Inflammatory macrophage treated with lipopolysaccharide for 4 hours (primary cell): Measurements from ENCODE around the gene SLC9A9.
A peak's percentile ranks its signal among the peaks of the same experiment; 100 is the strongest.

Experiments used
- DNase-seq: peaks from one replicate; pipeline ENCODE4 v3.0.0-alpha.2; 2020

Gene SLC9A9

DNA sequence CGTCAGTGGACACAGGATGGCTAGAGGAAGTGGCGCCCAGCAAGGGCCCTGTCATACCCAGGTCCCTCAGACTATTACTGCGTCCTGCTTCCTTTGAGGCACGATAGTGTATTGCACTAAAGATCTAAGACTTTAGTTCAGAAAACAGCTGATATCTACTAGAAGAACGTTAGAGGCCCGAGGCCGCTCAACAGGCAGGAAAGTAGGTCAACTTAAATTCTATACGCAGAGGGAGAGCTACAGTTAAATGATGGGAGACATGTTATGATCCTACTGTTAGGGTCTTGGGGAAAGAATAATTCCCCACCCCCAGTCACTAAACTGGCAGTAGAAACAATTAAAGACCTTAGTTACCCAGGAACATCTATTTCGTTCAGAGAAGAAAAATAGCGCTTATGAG is 410.9 kb downstream of the SLC9A9 start:
- no peak for DNase-seq

DNA sequence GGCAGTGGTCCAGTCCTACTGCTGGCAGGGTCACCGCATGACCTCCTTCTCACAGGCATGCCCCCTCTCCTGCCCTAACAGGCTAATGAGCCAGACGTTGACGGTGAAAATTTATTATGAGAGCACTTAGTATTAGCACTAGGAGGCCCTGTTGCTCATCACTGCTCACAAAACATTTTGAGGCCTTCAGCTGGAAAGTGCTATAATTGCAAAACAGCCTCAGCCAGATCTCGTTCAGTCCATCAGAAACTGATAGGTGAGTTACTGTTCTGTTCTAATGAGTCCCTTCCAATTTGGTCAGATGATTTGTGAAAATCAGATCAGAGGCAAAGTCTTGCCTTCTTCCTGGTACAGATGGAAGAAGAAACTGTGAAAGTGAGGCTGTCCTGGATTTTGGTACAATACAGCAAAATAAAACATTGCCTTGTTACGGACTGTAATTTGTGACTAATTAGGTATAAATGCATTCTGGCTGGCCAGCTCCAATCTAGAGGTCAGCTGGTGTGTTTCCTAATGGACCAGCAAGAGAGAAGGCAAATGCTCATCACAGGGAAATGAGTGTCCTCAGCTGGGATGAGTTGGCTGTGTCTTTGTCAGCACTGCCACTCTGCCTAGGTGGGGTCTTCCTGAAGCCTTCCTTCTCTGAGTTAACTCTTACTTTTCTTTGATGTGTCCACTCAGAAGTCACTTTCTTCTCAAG is 411.9 kb downstream of the SLC9A9 start:
- DNase-seq = no peak

DNA sequence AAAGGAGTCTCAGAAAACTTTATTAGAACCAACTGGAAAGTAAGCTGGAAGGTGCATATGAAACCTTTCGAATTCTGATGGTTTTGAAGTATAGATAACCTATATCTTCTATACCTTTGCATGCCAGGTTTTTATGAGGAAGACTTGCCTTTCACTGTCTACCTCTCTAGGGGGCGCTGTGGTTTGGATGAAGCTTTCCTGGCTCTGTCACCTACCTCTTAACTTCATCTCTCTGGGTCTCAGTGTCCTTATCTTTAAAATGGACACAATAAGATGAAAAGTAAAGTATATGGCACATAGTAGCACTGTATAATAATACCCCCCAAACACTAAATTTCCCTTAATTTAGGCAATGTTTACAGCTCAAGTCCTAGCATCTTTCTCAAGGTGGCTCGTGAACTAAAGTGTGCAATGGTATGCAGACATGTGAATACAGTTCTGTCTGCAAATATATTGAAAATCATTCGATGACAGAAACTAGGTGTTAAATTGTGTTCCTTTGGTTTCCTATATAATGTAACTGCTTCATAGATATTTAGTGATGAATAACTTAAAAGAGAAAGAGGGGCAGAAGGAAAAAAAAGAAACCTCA is 414.4 kb downstream of the SLC9A9 start:
- peak; percentile 37 for DNase-seq

DNA sequence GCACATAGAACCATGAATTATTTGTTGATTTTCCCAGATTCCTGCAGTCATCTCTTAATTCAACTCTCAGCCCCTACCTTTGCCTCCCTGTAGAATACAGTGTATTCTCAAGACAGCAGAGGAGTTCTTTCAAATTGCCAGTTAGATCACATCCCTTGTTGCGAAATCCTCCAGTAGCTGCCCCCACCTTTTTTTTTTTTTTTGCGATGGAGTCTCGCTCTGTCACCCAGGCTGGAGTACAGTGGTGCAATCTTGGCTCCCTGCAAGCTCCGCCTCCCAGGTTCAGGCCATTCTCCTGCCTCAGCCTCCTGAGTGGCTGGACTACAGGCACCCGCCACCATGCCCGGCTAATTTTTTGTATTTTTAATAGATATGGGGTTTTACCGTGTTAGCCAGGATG is 417.0 kb downstream of the SLC9A9 start:
- peak; percentile 75 for DNase-seq

DNA sequence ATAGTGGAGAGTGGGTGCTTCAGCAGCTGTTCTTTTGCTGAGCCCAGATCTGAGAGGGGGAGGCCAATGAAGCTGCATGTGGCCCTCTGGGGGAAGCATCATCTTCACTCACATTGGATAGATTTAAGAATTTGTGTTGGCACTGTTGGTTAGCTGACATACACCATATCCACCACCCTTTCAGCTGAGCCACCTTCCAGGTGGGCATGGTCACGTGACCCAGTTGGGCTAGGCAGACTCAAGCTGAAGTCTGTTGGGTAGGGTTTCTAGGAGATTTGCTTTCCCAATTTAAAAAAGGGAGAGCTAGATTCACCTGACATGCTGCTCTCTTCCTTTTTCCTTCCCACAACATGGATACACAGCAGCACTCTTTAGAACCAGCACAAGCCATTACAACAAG is 417.7 kb downstream of the SLC9A9 start:
- DNase-seq = no peak

DNA sequence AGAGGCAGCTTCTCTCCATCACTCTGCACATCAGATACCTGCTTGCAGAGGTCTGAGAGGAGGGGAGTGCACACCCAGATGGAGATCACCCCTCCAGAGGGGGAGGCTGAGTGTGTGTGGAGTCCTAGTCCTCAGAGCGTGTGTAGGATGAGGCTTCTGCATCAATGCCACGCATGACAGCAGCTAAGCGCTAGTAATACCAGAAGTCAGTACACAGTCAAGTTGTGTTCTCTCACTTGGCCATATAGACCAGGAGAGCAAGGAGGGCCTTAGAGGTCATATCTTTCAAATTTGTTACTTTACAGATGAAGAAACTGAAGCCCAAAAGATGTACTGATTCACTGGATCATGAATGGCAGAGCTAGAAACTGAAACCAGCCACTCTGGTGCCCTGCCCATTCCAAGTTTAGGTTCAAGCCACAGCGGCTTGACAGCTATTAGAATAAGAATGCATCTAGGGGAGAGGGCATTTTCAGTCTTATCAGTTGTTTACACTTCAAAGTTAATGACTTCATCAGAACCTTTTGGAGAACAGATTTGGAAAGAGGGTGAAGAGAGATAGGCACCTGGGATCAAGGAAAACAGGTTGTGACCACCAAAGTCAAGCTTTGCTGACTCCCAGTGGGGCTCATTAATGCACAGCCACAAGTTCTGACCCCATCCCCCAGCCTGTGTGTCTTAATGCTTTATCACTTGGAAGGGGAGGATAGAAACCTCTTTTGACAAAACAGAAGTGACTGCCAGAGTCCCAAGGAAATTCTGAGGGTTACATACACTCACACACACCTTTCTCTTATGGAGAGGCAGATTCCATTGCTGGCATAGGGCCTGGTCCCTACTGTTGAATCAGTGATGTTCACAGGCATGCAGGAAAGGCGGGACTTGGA is 418.4 kb downstream of the SLC9A9 start:
- peak; percentile 28 for DNase-seq

DNA sequence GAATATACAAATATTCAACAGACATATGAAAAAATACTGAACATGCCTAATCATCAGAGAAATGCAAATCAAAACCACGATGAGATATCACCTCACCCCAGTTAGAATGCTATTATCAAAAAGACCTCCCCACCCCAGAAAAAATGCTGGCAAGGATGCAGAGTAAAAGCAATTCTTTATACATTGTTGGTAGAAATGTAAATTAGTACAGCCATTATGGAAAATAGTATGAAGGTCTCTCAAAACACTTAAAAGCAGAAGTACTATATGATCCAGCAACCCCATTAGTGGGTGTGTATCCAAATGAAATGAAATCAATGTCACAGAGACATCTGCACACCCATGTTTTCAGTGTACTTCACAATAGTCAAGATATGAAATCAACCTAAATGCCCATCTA is 420.0 kb downstream of the SLC9A9 start:
- peak; percentile 23 for DNase-seq

DNA sequence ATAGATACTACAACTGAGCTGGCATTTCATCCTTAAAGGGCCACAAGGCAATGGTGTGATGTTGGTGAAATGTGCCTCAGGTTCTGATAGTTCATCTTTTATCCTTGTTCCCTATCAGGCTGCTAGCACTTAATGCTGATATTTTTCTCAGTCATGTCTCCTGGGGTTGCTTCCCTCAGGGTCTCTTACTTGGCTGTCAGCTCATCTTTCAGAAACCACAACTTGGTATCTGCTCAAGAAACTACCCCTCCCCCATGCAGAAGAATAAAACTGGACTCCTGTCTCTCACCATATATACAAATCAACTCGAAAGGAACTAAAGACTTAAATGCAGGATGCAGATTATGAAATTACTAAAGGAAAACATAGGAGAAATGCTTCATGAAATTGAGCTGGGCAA is 420.6 kb downstream of the SLC9A9 start:
- DNase-seq = no peak

DNA sequence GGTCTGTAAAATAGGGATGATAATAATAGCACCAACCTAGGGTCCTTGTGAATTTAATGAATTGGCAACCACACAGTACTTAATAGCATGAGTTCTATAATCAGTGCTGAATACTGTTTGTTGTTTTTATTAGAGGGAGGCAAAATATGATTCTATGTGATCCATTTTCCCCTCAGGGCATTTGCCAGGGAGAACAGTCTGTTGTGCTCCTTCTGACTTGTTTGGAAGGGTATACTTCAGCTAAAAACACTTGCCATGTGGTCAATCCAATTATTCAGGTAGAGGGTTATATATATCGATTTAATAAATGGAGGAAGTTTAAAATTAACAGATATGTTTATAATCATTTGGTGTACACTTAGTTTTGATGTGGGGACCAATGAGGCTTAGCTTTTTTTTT is 423.4 kb downstream of the SLC9A9 start:
- DNase-seq = no peak

DNA sequence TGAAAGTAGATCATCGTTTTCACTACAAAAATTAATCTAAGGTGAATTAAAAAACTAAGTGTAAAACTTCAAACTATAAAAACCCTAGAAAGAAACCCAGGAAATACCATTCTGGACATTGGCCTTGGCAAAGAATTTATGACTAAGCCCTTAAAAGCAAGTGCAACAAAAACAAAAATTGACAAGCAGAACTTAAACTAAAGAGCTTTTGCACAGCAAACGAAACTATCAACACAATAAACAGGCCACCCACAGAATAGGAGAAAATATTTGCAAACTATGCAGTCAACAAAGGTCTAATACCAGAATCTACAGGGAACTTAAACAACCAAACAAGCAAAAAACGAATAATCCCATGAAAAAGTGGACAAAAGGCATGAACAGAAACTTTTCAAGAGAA is 426.7 kb downstream of the SLC9A9 start:
- no peak for DNase-seq

DNA sequence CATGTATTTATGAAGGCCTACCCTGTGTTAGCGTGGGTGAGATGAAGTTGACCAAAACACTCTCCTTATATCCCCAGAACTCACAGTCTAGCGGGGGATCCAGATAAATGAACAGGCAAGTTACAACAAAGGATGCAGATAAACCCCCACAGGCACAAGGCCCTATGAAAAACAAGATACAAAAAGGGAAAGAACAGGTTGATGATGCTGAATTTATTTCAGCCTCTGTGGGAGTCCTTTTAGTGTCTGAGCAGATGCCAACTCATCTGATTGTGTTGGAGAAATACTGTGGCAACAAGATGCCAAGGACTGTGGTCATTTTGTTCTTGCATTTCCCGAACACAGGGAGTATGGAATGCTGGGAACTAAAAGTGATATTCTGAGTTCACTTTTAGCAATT is 428.7 kb downstream of the SLC9A9 start:
- DNase-seq = no peak

DNA sequence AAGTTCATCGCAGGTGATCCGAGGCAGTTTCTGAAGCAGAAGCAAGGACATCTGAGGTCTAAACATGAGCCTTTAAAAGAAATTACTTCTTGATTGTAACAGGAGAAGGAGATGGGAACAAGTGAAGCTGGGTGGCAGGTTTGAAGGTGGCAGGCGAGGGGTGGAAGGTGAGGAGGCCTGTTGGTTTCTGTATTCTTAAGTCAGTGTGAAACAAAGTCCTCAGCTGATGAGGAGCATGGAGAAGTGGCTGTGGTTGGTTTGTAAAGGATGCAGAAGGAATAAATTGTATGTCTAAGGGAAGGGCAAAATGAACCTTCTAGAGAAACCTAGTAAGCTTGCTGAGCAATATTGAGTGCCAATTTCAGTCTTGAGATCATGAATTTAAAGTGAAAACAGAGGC is 429.9 kb downstream of the SLC9A9 start:
- no peak for DNase-seq

DNA sequence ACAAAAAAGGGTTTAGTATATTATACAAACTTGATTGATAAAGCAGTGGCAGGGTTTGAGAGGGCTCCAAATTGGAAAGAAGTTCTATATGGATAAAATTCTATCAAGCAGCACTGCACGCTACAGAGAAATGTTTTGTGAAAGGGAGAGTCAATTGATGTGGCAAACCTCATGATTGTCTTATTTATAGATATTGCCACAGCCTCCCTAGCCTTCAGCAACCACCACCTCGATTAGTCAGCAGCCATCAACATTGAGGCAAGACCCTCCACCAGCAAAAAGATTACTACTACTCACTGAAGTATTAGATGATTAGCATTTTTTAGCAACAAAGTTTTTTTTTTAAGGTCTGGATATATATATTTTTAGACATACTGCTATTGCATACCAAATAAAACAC is 432.0 kb downstream of the SLC9A9 start:
- DNase-seq = no peak

DNA sequence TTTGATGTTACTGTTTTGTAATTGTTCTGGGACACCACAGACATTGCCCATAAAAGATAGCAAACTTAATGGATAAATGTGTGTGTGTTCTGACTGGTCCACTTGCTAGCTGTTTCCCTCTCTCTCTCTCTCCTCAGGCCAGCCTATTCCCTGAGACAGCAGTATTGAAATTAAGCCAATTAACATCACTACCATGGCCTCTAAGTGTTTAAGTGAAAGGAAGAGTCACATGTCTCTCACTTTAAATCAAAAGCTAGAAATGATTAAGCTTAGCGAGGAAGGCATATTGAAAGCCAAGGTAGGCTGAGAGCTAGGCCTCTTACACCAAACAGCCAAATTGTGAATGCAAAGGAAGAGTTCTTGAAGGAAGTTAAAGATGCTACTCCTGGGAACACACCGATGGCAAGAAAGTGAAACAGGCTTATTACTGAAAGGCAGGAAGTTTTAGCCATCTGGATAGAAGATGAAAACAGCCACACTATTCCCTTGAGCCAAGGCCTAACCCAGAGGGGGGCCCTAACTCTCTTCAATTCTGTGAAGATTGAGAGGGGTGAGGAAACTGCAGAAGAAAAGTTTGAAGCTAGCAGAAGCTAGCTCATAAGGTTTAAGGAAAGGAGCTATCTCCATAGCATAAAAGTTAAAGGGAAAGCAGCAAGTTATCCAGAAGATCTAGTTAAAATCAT is 433.6 kb downstream of the SLC9A9 start:
- no peak for DNase-seq

DNA sequence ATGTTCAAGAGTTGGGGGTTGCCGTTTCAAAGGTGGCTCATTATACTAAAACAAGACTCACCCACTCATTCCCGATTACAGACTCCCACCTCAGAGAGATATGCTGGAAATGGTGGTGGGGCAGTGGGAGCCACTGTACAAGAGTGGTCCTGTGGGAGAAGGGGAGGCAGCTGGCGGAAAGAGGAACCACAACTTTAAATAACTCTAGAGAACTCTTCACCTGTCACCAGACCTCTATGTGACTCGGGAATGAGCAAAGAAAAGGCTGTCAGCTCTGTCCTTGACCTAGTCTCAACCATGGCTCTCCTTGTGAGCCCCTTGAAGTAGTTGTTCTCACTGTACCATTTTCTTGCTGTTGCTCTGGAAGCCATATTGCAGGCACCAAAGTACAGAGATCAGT is 434.9 kb downstream of the SLC9A9 start:
- no peak for DNase-seq

DNA sequence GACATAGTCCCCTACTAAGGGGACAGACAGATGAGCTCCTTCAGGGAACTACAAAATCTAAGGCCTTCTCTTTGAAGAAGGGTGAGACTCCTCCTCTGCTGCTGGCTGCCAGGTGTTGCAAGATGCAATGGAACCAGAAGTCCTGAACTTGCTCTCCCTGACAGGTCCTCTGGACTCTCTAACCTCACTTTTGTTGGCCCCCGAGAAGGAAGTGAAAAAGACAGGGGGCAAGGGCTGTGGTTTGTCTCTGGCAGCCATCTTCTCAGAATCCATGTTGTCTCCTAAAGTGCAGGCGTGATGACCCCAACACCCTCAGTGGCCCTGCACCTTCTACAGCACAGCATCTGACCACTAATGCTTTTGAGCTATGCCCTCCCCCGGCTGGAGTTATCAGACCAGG is 436.2 kb downstream of the SLC9A9 start:
- DNase-seq = no peak

DNA sequence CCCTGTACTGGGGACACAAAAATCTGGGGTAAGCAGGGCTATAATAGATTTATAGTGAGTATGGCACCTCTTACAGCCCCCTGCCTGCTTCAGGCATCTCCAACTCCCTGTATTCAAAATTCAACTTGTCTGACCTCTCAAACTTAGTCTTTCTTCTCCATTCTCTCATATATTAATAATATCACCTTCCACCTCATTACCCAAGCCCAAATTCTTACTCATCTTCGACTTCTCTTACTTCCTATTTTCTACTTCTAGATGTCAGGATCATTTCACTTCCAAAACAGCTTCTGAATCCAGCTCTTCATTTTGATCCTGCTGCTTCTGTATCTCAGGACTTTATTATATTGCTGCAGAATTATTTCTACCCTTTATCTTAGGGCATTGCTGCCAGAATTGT is 438.0 kb downstream of the SLC9A9 start:
- peak; percentile 60 for DNase-seq

DNA sequence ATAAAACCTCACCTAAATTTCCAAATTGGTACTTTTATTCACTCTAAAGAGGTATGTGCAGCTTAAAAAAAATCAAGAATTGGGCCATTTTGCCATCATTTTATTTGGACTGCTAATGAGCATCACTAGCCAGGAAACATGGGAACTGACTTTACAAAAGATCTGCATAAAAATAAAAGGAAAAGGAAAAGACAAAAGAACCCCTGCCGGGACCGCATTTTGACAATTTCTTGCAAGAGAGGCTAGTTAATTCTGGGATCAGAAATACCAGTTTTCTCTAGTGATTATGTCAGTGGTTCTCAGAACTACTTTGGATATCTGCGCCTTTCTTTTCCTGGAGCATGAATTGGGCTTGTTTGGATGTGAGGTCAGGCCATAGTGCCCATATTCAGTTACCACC is 439.5 kb downstream of the SLC9A9 start:
- no peak for DNase-seq

DNA sequence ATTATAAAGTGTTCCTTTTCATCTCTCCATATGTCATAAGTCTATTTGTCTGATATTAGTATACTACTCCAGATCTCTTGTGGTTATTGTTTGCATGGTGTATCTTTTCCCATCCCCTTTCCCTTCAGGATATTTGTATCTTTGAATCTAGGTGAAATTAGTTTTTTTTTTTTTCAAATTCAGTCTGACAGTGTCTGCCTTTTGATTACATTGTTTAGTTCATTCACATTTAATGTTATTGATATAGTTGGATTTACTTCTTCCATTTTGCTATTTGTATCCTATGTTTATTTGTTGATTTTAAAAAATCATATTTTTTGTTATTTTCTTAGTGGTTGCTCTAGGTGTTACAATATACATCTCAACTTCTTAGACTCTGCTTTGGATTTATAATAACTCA is 445.7 kb downstream of the SLC9A9 start:
- no peak for DNase-seq

DNA sequence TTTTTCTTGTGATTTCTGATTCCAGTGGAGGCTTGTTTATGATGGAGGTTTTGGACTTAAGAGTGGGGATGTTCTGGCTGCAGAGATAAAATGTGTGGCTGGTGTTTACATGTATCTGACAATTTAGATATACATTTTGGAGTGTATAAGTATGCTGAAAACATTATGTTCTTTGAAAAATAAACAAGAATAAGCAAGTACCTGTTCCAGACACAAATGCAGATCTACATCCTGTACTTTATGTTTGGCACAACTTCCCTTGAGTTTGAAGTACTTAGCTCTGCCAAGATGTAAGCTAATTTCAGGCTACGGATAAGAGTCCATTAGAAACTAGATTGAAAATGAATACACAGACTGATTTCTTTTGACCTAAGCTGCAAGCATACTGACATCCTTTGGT is 451.5 kb downstream of the SLC9A9 start:
- no peak for DNase-seq

DNA sequence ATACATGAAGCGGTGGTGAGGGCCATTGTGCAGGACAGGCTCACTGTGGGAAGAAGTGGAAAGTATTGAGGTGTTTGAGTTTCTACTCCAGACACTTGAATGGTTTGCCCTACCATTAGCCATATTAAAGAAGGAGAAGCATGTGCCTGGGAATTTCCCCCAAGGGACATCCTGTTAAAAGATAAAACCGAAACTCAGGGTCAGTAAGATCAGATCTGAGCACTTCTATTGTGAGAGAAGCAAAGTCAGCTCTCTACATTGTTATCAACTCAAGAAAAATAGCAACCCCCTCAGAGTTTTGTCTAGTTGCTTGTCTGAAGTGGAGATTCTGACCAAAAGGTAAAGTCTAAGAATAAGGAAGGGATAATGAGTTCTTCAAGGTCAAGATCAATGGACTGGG is 458.9 kb downstream of the SLC9A9 start:
- peak; percentile 33 for DNase-seq

DNA sequence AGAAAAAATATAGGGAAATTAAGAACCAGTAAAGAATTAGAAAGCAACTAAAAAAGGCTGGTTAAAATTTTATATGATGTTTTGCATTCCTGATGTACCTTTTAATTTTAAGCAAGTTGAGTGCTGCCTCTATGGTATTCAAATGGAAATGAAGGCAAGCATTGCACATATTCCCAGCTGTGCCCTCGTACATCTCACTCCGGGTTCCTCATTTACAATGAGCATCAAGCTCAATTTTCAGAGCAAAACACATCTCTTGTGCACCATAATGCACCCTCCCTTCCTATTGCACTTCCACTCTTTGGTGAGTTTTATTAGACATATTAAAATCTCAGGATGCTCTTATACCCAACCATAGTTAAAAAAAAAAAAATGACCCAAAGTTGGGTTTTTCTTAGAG is 460.8 kb downstream of the SLC9A9 start:
- no peak for DNase-seq

DNA sequence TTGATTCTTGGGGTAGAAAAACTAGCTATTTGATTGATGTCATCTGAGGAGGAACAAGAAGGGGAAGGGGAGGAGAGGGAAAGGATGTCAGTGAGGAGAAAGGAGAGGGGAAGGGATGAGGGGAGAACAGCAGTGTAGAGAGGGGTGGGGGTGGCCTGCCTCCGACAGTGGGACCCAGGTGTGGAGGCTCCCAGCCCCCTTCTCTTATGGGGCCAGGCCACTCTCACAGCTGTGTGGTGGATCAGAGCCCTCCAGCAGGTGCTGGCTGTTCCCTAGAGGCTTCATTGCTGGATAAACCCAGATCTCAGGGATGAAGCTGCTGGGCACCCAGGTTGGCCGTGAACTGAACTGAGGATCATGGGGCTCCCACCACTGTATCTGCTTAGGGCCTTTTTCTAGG is 464.2 kb downstream of the SLC9A9 start:
- no peak for DNase-seq

DNA sequence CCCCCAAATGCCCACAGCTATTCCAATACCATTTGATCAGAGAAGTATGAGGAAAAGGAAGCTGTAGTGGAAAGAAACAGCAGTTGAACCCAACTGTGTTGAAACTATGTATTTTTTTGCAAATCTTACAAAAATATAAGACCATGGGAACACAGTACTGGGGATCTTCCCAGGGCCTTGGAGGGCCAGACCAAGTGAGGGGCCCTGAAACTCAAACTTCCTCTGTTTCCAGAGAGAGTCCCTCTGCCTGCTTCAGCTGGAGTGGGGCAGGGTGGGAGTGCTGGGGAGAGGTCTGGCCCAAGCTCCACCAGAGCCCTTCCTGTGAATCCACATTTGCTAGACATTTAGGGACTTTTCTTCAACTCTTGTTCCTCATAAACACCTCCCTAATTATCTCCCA is 464.8 kb downstream of the SLC9A9 start:
- peak; percentile 55 for DNase-seq
